Common myeloid progenitor, CD34-positive (primary cell): ENCODE results near the gene RDX.

Experiments used
- CTCF ChIA-PET: fragments of 350-600 bp; sonication (Branson Sonifier 250); formaldehyde crosslinking; loops from one replicate; lab custom pipeline; 2021; ENCODE audit warnings: antibody characterized with exemption; lab: Charles Lee
- POLR2A ChIA-PET: fragments of 350-600 bp; sonication (Branson Sonifier 250); formaldehyde crosslinking; loops from one replicate; lab custom pipeline; 2021; ENCODE audit warnings: antibody characterized with exemption; lab: Charles Lee
- DNase-seq, 3 donors: peaks; one replicate each; pipeline versions ENCODE4 v3.0.0 to v3.0.0-alpha.2; 2013
- H3K27ac ChIP-seq, 2 experiments: 1 replicate in 1 of 2; 2 replicates in 1 of 2; pipeline ENCODE4 v1.7.0; 2013; ENCODE audit warnings: inconsistent platforms in 2 of 2, low read length in 2 of 2, mild to moderate bottlenecking in 2 of 2, low read depth in 1 of 2, moderate library complexity in 1 of 2; ENCODE audit not compliant: severe bottlenecking in 2 of 2, insufficient read depth in 1 of 2, poor library complexity in 1 of 2
- H3K27me3 ChIP-seq, 5 experiments: replicated peaks in 2 of 5; 1 replicate in 3 of 5; 2 replicates in 2 of 5; pipeline versions ENCODE4 v1.6.1 to v1.7.0; 2013; ENCODE audit warnings: low read length in 4 of 5, mild to moderate bottlenecking in 2 of 5, moderate library complexity in 2 of 5, inconsistent platforms in 1 of 5; ENCODE audit not compliant: insufficient read depth in 5 of 5, control insufficient read depth in 4 of 5
- H3K36me3 ChIP-seq, 4 experiments: 1 replicate in 2 of 4; 2 replicates in 2 of 4; pipeline versions ENCODE4 v1.6.1 to v1.7.0; 2013; ENCODE audit warnings: low read length in 3 of 4, control low read depth in 1 of 4, mild to moderate bottlenecking in 1 of 4; ENCODE audit not compliant: control insufficient read depth in 4 of 4, insufficient read depth in 4 of 4
- H3K4me1 ChIP-seq, 4 experiments: 1 replicate in 3 of 4; 2 replicates in 1 of 4; pipeline versions ENCODE4 v1.6.1 to v1.7.1; 2013; ENCODE audit warnings: low read length in 3 of 4, mild to moderate bottlenecking in 3 of 4, control low read depth in 1 of 4, inconsistent platforms in 1 of 4, moderate library complexity in 1 of 4; ENCODE audit not compliant: control insufficient read depth in 4 of 4, insufficient read depth in 4 of 4; ENCODE audit errors: control extremely low read depth in 1 of 4
- H3K4me3 ChIP-seq, 7 experiments: 1 replicate in 4 of 7; 2 replicates in 3 of 7; pipeline versions ENCODE4 v1.5.1 to v1.7.0; 2013; ENCODE audit warnings: mild to moderate bottlenecking in 7 of 7, low read length in 6 of 7, moderate library complexity in 6 of 7, inconsistent platforms in 2 of 7, low read depth in 2 of 7, control low read depth in 1 of 7; ENCODE audit not compliant: insufficient read depth in 4 of 7, control insufficient read depth in 1 of 7; ENCODE audit errors: extremely low read depth in 1 of 7
- H3K9me3 ChIP-seq, 5 experiments: 1 replicate in 4 of 5; 2 replicates in 1 of 5; pipeline versions ENCODE4 v1.6.1 to v1.7.1; 2013; ENCODE audit warnings: low read length in 4 of 5, mild to moderate bottlenecking in 2 of 5, inconsistent platforms in 1 of 5, low read depth in 1 of 5, moderate library complexity in 1 of 5; ENCODE audit not compliant: control insufficient read depth in 4 of 5, insufficient read depth in 2 of 5; ENCODE audit errors: control extremely low read depth in 1 of 5
- WGBS: methylation state at CpG from one replicate; pipeline ENCODE4 v1.1.5; 2013; ENCODE audit not compliant: insufficient coverage; 5-methylcytosine and 5-hydroxymethylcytosine counted together

Gene RDX

DNA sequence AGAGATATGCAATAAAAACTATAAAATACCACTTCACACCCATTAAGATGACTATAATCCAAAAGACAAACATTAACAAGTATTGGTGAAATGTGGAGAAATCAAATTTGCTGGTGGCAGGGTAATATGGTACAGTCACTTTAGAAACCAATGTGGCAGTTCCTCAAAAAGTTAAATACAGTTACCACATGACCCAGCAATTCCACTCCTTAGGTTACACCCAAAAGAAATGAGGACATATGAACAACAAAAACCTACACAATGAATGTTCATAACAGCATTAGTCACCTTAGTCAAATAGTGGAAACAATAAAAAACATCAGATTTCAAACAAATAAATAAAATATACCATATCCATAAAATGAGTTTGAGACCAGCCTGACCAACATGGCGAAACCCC, 52.6 kb downstream of the RDX start:
- Histone ChIP-seq H3K27me3 (no peaks in the 10 kb centered on the region), H3K4me3 (no peak overlapping the region), H3K9me3 (no peaks in the 10 kb centered on the region), H3K36me3 (peaks cover 7 to 42% (median 23%) of the 10 kb centered on the region in 4 experiments), H3K4me1 (peaks cover 0 to 2% (median 0%) of the 10 kb centered on the region in 4 experiments), H3K27ac (no peak overlapping the region)
- ChIA-PET CTCF (no interaction called here), POLR2A (no interaction called here)
- no CpG with 5 or more reads among the region's 1 CpG for WGBS
- DNase-seq = peak in 2 of 3 donors; percentile 31 to 57

DNA sequence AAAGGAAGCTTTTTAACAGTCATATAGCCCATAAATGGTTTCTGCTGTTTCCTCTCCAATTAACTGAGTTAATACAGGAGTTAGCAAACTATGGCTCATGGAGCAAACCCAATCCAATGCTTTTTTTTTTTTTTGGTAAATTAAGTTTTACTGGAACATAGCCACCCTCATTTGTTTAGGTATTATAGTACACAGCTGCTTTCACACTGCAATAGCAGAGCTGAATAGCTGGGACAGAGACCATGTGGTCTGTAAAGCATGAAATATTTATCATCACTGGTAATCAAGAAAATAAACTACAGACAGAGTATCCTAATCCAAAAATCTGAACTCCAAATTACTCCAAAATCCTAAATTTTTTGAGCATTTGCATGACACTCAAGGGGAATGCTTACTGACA, 53.7 kb downstream of the RDX start:
- no peak overlapping the region for H3K4me3 ChIP-seq
- peaks cover 0 to 2% (median 0%) of the 10 kb centered on the region in 4 experiments for H3K4me1 ChIP-seq
- POLR2A ChIA-PET = no interaction called here
- no peak for DNase-seq
- H3K9me3 ChIP-seq = no peaks in the 10 kb centered on the region
- no peak overlapping the region for H3K27ac ChIP-seq
- CTCF ChIA-PET = interaction anchor here (0.6 to 0.7 kb wide), 2 partner anchors 164 to 1204 kb away, joined by 3 read pairs; no protein-coding TSS in a partner anchor
- no peaks in the 10 kb centered on the region for H3K27me3 ChIP-seq
- H3K36me3 ChIP-seq = peaks cover 5 to 36% (median 22%) of the 10 kb centered on the region in 4 experiments

DNA sequence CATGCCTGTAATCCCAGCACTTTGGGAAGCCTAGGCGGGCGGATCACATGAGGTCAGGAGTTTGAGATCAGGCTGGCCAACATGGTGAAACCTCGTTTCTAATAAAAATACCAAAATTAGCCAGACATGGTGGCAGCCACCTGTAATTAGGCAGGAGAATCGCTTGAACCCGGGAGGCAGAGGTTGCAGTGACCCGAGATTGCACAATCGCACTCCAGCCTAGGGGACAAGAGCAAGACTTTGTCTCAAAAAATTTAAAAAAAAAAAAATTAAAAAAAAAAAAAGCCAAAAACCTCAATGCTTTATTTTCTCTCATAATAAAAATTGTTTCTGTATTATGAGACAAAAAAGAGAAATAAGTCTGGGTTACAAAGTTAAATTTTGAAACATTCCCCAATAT, 54.2 kb downstream of the RDX start:
- Histone ChIP-seq H3K4me3 (no peak overlapping the region), H3K27me3 (no peaks in the 10 kb centered on the region), H3K36me3 (peaks cover 4 to 40% (median 26%) of the 10 kb centered on the region in 4 experiments), H3K27ac (no peak overlapping the region), H3K9me3 (no peaks in the 10 kb centered on the region), H3K4me1 (peaks cover 0 to 2% (median 0%) of the 10 kb centered on the region in 4 experiments)
- DNase-seq = no peak
- 97% methylated on average over 5 of the region's 7 CpGs for WGBS
- ChIA-PET POLR2A (no interaction called here), CTCF (interaction anchor here (0.6 to 0.7 kb wide), 2 partner anchors 163 to 1205 kb away, joined by 3 read pairs; no protein-coding TSS in a partner anchor)

DNA sequence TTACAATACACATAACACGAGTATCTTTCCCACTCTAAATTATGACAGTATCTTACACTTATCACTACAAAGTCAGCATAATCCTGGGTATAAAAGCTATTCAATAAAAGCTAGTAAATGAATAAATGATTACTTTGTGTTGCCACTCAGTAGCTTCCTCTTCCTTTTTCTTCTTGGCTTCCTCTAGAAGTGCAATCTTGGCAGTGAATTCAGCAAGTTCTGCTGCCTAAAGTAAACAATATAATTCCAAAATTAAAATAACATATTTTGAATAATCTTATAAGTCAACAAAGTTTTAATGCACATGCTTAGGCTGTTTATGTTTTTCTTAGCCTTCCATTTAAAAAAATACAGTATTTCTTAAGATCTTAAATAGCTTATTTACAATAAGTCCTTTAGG, 60.4 kb downstream of the RDX start:
- DNase-seq = no peak
- no peaks in the 10 kb centered on the region for H3K4me1 ChIP-seq
- H3K27ac ChIP-seq = no peak overlapping the region
- POLR2A ChIA-PET = no interaction called here
- H3K27me3 ChIP-seq = no peaks in the 10 kb centered on the region
- H3K4me3 ChIP-seq = no peak overlapping the region
- H3K36me3 ChIP-seq = peaks cover 11 to 61% (median 45%) of the 10 kb centered on the region in 4 experiments
- WGBS = no CpG with 5 or more reads among the region's 1 CpG
- no peaks in the 10 kb centered on the region for H3K9me3 ChIP-seq
- CTCF ChIA-PET = no interaction called here

DNA sequence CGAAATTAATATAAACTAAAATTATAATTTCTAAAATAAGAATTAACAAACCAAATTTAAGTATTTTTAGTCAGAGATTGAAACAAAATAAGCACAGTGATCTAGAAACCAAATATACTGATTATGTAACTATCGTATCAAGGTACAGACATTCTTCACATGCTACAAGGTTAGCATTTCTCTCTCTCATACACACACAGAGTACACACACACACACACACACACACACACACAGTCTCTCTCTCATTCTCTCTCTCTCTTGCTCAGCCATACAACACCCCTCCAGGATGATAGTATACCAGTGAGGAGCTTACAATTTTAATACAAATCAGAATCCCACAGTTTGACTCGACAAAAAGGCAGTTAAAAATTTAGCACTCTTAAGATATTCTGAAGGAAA, 66.0 kb downstream of the RDX start:
- Histone ChIP-seq H3K4me3 (no peak overlapping the region), H3K27ac (no peak overlapping the region), H3K9me3 (no peaks in the 10 kb centered on the region), H3K4me1 (no peaks in the 10 kb centered on the region), H3K36me3 (peaks cover 8 to 58% (median 36%) of the 10 kb centered on the region in 4 experiments), H3K27me3 (no peaks in the 10 kb centered on the region)
- DNase-seq = no peak
- CTCF ChIA-PET = interaction anchor here (0.8 to 5.7 kb wide), 3 partner anchors 9 to 20 kb away, joined by 3 to 24 read pairs (median 5); no protein-coding TSS in a partner anchor
- 100% methylated on average over 1 of the region's 3 CpGs for WGBS
- POLR2A ChIA-PET = no interaction called here

DNA sequence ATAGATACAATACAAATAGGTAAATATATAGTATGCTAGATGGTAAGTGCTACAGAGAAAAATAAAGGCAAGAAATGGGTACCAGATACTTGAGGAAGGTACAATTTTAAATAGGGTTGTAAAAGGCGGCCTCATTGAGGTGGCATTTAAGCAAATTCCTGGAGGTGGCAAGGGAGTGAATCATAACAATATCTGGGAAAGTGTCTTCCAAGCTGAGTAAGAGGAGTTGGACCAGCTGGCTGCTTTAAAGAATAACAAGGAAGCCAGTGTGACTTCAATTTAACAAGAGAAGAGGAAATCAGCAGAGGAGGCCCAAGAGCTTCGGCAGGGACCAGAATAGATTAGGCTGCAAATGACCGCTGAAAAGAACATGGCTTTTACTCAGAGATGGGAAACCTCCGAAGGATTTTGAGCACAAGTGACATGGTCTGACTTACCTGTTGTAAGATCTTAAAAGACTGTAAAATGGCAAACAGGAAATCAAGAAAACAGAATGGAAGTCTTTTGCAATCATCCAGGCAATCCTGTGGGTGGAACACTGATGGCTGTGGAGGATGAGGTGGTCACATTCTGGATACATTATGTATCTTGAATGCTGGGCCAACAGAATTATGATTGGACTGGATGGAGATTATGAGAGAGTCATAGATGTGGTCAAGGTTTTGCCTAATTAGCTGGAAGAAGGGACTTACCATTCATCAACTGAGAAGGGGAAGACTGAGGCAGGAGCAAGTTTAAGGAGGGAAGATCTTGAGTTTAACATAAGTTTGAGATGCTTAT, 77.2 kb downstream of the RDX start:
- ChIA-PET CTCF (interaction anchor here (1.1 to 1.3 kb wide), 2 partner anchors 9 to 215 kb away, joined by 3 read pairs; no protein-coding TSS in a partner anchor), POLR2A (no interaction called here)
- H3K27ac ChIP-seq = no peak overlapping the region
- no peak overlapping the region for H3K4me3 ChIP-seq
- no peaks in the 10 kb centered on the region for H3K27me3 ChIP-seq
- no peak for DNase-seq
- 100% methylated on average over 4 of the region's 4 CpGs for WGBS
- peaks cover 0 to 2% (median under 1%) of the 10 kb centered on the region in 4 experiments for H3K36me3 ChIP-seq
- no peaks in the 10 kb centered on the region for H3K4me1 ChIP-seq
- no peaks in the 10 kb centered on the region for H3K9me3 ChIP-seq

DNA sequence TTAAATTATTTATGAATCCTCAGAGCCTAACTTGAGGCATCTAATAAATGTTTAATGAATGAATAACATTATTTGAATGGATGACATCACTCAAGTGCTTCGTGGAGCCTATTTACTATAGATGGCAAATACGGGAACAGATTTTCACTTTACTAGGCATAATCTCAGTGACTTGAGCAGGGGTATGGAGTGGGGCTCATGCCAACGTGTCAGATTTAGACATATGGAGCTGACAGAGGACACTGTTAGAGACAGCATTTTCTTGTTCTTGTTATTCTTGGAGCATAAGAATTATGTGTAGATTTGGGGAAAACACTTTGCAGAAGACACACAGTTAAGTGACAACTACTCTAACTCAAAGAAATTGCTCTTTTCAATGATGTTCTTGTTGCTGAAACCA, 78.5 kb downstream of the RDX start:
- no peaks in the 10 kb centered on the region for H3K27me3 ChIP-seq
- H3K27ac ChIP-seq = no peak overlapping the region
- ChIA-PET CTCF (interaction anchor here (1.3 kb wide), 1 partner anchor 10 kb away, joined by 3 read pairs; no protein-coding TSS in a partner anchor), POLR2A (no interaction called here)
- DNase-seq = no peak
- H3K36me3 ChIP-seq = peaks cover 0 to 2% (median 0%) of the 10 kb centered on the region in 4 experiments
- no peak overlapping the region for H3K4me3 ChIP-seq
- H3K9me3 ChIP-seq = no peaks in the 10 kb centered on the region
- no peaks in the 10 kb centered on the region for H3K4me1 ChIP-seq
- WGBS = 92% methylated on average over 3 of the region's 3 CpGs
